ENCODE measurements around the gene RCOR1. TPM values are rescaled to one million over a fixed set of nuclear protein-coding genes. Genes with fewer than 3 reads are reported as not detected.

Gene RCOR1
- total RNA-seq, 1 experiment from 2014 or later = 34.1 TPM

DNA sequence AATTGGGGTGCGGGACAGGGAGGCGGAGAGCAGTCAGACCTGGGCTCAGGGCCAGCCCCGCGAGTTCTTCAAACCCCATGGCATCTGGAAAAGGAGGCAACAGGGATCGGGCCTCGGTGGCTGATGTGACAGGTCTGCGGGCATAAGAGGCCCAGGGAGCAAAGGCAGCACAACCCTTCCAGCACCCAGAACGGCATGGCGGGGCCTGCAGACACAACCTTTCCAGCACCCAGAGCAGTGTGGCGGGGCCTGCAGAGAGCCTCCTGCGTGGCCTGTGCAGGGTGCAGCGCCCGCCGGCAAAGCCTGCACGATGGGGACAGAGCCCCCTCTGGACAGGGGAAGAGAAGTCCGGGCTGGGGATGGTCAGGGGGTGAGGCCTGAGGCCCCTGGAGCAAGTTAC, 158.6 kb downstream of the RCOR1 start:
- Histone ChIP-seq H3K79me1 (ENCODE audit: insufficient read depth, low read depth, low read length, poor library complexity, severe bottlenecking) (no peaks in the 10 kb centered on the region), H3K4ac (ENCODE audit: low read depth, low read length) (no peak overlapping the region), H4K8ac (replicated peaks; ENCODE audit: insufficient read length, low read depth, low read length) (no peak overlapping the region), H3T11ph (ENCODE audit: low read length) (no peak overlapping the region), H4K91ac (ENCODE audit: insufficient read length, low read depth, low read length) (no peak overlapping the region), H3K9ac (ENCODE audit: extremely low read depth, insufficient read length, low read length) (no peak overlapping the region), H3K4me1 (ENCODE audit: insufficient read depth, low read length) (no peaks in the 10 kb centered on the region), H3K27me3 (ENCODE audit: insufficient read depth, low read length) (no peaks in the 10 kb centered on the region), H3K18ac (ENCODE audit: insufficient read length, low read depth, low read length) (no peak overlapping the region), H4K5ac (ENCODE audit: insufficient read length, low read depth, low read length) (no peak overlapping the region), H2BK15ac (ENCODE audit: low read depth, low read length) (no peak overlapping the region), H3K23me2 (ENCODE audit: insufficient read length, low read depth, low read length, poor library complexity, severe bottlenecking) (no peaks in the 10 kb centered on the region), H2BK12ac (ENCODE audit: insufficient read length, low read depth, low read length) (no peak overlapping the region), H2BK20ac (ENCODE audit: low read depth, low read length, poor library complexity, severe bottlenecking) (no peak overlapping the region), H3K14ac (ENCODE audit: insufficient read depth, low read length) (no peak overlapping the region), H2AK5ac (ENCODE audit: insufficient read length, low read length) (no peak overlapping the region), H3K9me3 (ENCODE audit: control insufficient read depth, low read depth, low read length) (no peaks in the 10 kb centered on the region), H3K23ac (ENCODE audit: insufficient read length, low read depth, low read length) (no peak overlapping the region), H2BK120ac (ENCODE audit: low read depth, low read length, poor library complexity, severe bottlenecking) (no peak overlapping the region), H3K27ac (ENCODE audit: insufficient read length, low read depth, low read length) (no peak overlapping the region), H2AFZ (ENCODE audit: low read length) (no peak overlapping the region), H3K79me2 (ENCODE audit: insufficient read depth, low read length) (no peaks in the 10 kb centered on the region), H3K4me2 (ENCODE audit: insufficient read depth, insufficient read length, low read length) (no peak overlapping the region), H2BK5ac (ENCODE audit: insufficient read length, low read length) (no peak overlapping the region), H3K56ac (ENCODE audit: insufficient read length, low read depth, low read length) (no peak overlapping the region), H4K20me1 (ENCODE audit: control insufficient read depth, insufficient read depth, insufficient read length) (no peaks in the 10 kb centered on the region)
- DNase-seq = peak; percentile 31
- TF ChIP-seq CTCF (conservative IDR thresholded peaks at IDR 0.05) = no peak
- no CpG with 5 or more reads among the region's 16 CpGs for WGBS (ENCODE audit: extremely low coverage, insufficient read length, low lambda C conversion rate)
- peaks cover 0 to 9% (median 2%) of the 10 kb centered on the region in 3 experiments; a peak in 3 of 7 replicates for H3K36me3 Mint-ChIP-seq (ENCODE audit: insufficient read depth in 1 of 3, low read depth in 3 of 3)
- H3K9me3 Mint-ChIP-seq = no peaks in the 10 kb centered on the region
- H3K4me1 Mint-ChIP-seq = peaks cover 7 to 18% of the 10 kb centered on the region in 2 experiments; a peak in 3 of 4 replicates
- H3K4me3 Mint-ChIP-seq = no peak overlapping the region
- no peaks in the 10 kb centered on the region for H3K27me3 Mint-ChIP-seq (ENCODE audit: low read depth)
- H3K27ac Mint-ChIP-seq = peak overlapping the region in 2 of 3 experiments; percentile 28 to 51; a peak in 3 of 7 replicates
